ENCODE results near the gene ATP8A2. TPM values are rescaled to one million over a fixed set of nuclear protein-coding genes. Genes with fewer than 3 reads are reported as not detected.

Gene ATP8A2
- total RNA-seq, 1 donor from 2014 or later, result 1.3 TPM

GRCh38 chr13:25902891-25903341 is 531.1 kb downstream of the ATP8A2 start:
- peaks cover 6% of the 10 kb centered on the region for H3K4me1 ChIP-seq (ENCODE audit: insufficient read depth, low read length)
- FAIRE-seq, result no peak
- H3K27me3 Mint-ChIP-seq (ENCODE audit: low read depth, unreplicated experiment), result no peaks in the 10 kb centered on the region
- H3K4me3 Mint-ChIP-seq (ENCODE audit: unreplicated experiment), result no peak overlapping the region
- no peak overlapping the region for H3K9ac ChIP-seq (ENCODE audit: low read length)
- H3K79me2 ChIP-seq (ENCODE audit: insufficient read depth, low read length), result no peaks in the 10 kb centered on the region
- no peaks in the 10 kb centered on the region for H4K20me1 ChIP-seq (ENCODE audit: insufficient read depth, low read length)
- TF ChIP-seq, protein P1, sequence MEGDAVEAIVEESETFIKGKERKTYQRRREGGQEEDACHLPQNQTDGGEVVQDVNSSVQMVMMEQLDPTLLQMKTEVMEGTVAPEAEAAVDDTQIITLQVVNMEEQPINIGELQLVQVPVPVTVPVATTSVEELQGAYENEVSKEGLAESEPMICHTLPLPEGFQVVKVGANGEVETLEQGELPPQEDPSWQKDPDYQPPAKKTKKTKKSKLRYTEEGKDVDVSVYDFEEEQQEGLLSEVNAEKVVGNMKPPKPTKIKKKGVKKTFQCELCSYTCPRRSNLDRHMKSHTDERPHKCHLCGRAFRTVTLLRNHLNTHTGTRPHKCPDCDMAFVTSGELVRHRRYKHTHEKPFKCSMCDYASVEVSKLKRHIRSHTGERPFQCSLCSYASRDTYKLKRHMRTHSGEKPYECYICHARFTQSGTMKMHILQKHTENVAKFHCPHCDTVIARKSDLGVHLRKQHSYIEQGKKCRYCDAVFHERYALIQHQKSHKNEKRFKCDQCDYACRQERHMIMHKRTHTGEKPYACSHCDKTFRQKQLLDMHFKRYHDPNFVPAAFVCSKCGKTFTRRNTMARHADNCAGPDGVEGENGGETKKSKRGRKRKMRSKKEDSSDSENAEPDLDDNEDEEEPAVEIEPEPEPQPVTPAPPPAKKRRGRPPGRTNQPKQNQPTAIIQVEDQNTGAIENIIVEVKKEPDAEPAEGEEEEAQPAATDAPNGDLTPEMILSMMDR (IDR thresholded peaks at IDR 0.05; ENCODE audit: insufficient read depth, low read depth, low read length), result no peak
- TF ChIP-seq EZH2 (IDR thresholded peaks at IDR 0.05; ENCODE audit: insufficient read depth, low read length), result no peak
- H3K36me3 Mint-ChIP-seq (ENCODE audit: low read depth, unreplicated experiment), result no peaks in the 10 kb centered on the region
- no peaks in the 10 kb centered on the region for H3K9me3 ChIP-seq (ENCODE audit: insufficient read depth, low read depth, low read length)
- no peaks in the 10 kb centered on the region for H3K36me3 ChIP-seq (ENCODE audit: insufficient read depth, low read length)
- H3K9me3 Mint-ChIP-seq (ENCODE audit: unreplicated experiment), result peaks cover 14% of the 10 kb centered on the region
- H3K27me3 ChIP-seq (ENCODE audit: insufficient read depth, low read length), result no peaks in the 10 kb centered on the region
- no peak overlapping the region for H3K27ac ChIP-seq (ENCODE audit: low read depth, low read length)
- no peak overlapping the region for H3K4me3 ChIP-seq (ENCODE audit: insufficient read depth, low read depth, low read length)
- no peak for DNase-seq (ENCODE audit: low read depth)
- H3K4me2 ChIP-seq (ENCODE audit: low read length), result no peak overlapping the region
- H3K27ac Mint-ChIP-seq (ENCODE audit: unreplicated experiment), result no peak overlapping the region
- H2AFZ ChIP-seq (ENCODE audit: low read depth, low read length), result no peak overlapping the region
- H3K4me1 Mint-ChIP-seq (ENCODE audit: low read depth, unreplicated experiment), result peaks cover 4% of the 10 kb centered on the region

- Mint-ChIP-seq H3K4me1 (ENCODE audit: low read depth, unreplicated experiment) (peaks cover 5% of the 10 kb centered on the region), H3K36me3 (ENCODE audit: low read depth, unreplicated experiment) (no peaks in the 10 kb centered on the region), H3K27me3 (ENCODE audit: low read depth, unreplicated experiment) (no peaks in the 10 kb centered on the region), H3K27ac (ENCODE audit: unreplicated experiment) (no peak overlapping the region), H3K4me3 (ENCODE audit: unreplicated experiment) (no peak overlapping the region), H3K9me3 (ENCODE audit: unreplicated experiment) (peaks cover 5% of the 10 kb centered on the region)
- Histone ChIP-seq H3K79me2 (ENCODE audit: insufficient read depth, low read length) (no peaks in the 10 kb centered on the region), H3K9ac (ENCODE audit: low read length) (no peak overlapping the region), H2AFZ (ENCODE audit: low read depth, low read length) (no peak overlapping the region), H3K36me3 (ENCODE audit: insufficient read depth, low read length) (no peaks in the 10 kb centered on the region), H3K9me3 (ENCODE audit: insufficient read depth, low read depth, low read length) (no peaks in the 10 kb centered on the region), H3K27ac (ENCODE audit: low read depth, low read length) (no peak overlapping the region), H4K20me1 (ENCODE audit: insufficient read depth, low read length) (no peaks in the 10 kb centered on the region), H3K4me1 (ENCODE audit: insufficient read depth, low read length) (peaks cover 6% of the 10 kb centered on the region), H3K4me2 (ENCODE audit: low read length) (no peak overlapping the region), H3K4me3 (ENCODE audit: insufficient read depth, low read depth, low read length) (no peak overlapping the region), H3K27me3 (ENCODE audit: insufficient read depth, low read length) (no peaks in the 10 kb centered on the region)
- DNase-seq (ENCODE audit: low read depth), result no peak
- FAIRE-seq, result no peak
- TF ChIP-seq EZH2 (IDR thresholded peaks at IDR 0.05; ENCODE audit: insufficient read depth, low read length), result no peak
- TF ChIP-seq, protein P1 (IDR thresholded peaks at IDR 0.05; ENCODE audit: insufficient read depth, low read depth, low read length), result no peak
Observed at GRCh38 chr13:25904830-25905229, 533.1 kb downstream of the ATP8A2 start.

GRCh38 chr13:25905611-25906010 is 533.8 kb downstream of the ATP8A2 start:
- Histone ChIP-seq H3K27me3 (ENCODE audit: insufficient read depth, low read length) (no peaks in the 10 kb centered on the region), H3K79me2 (ENCODE audit: insufficient read depth, low read length) (no peaks in the 10 kb centered on the region), H4K20me1 (ENCODE audit: insufficient read depth, low read length) (no peaks in the 10 kb centered on the region), H3K36me3 (ENCODE audit: insufficient read depth, low read length) (no peaks in the 10 kb centered on the region), H3K4me1 (ENCODE audit: insufficient read depth, low read length) (peaks cover 6% of the 10 kb centered on the region), H2AFZ (ENCODE audit: low read depth, low read length) (no peak overlapping the region), H3K9ac (ENCODE audit: low read length) (no peak overlapping the region), H3K27ac (ENCODE audit: low read depth, low read length) (no peak overlapping the region), H3K9me3 (ENCODE audit: insufficient read depth, low read depth, low read length) (no peaks in the 10 kb centered on the region), H3K4me3 (ENCODE audit: insufficient read depth, low read depth, low read length) (no peak overlapping the region), H3K4me2 (ENCODE audit: low read length) (no peak overlapping the region)
- Mint-ChIP-seq H3K4me3 (ENCODE audit: unreplicated experiment) (no peak overlapping the region), H3K9me3 (ENCODE audit: unreplicated experiment) (peaks cover 3% of the 10 kb centered on the region), H3K27me3 (ENCODE audit: low read depth, unreplicated experiment) (no peaks in the 10 kb centered on the region), H3K36me3 (ENCODE audit: low read depth, unreplicated experiment) (no peaks in the 10 kb centered on the region), H3K27ac (ENCODE audit: unreplicated experiment) (no peak overlapping the region), H3K4me1 (ENCODE audit: low read depth, unreplicated experiment) (peaks cover 5% of the 10 kb centered on the region)
- FAIRE-seq (no peak), DNase-seq (ENCODE audit: low read depth) (no peak)
- no peak for TF ChIP-seq EZH2 (IDR thresholded peaks at IDR 0.05; ENCODE audit: insufficient read depth, low read length)
- TF ChIP-seq, protein P1 (IDR thresholded peaks at IDR 0.05; ENCODE audit: insufficient read depth, low read depth, low read length), result no peak

Measured in astrocyte (in vitro differentiated cells and primary cell).